HG03558 (cell line): Measurements from ENCODE around the gene ASIC4.

Experiments
- ATAC-seq: cut with Tn5 transposase; IDR thresholded peaks from one replicate; pipeline ENCODE4 v1.9.1; 2021; ENCODE audit warnings: moderate number of reproducible peaks; ENCODE audit not compliant: unreplicated experiment; ENCODE audit errors: extremely low read depth

Gene ASIC4

DNA sequence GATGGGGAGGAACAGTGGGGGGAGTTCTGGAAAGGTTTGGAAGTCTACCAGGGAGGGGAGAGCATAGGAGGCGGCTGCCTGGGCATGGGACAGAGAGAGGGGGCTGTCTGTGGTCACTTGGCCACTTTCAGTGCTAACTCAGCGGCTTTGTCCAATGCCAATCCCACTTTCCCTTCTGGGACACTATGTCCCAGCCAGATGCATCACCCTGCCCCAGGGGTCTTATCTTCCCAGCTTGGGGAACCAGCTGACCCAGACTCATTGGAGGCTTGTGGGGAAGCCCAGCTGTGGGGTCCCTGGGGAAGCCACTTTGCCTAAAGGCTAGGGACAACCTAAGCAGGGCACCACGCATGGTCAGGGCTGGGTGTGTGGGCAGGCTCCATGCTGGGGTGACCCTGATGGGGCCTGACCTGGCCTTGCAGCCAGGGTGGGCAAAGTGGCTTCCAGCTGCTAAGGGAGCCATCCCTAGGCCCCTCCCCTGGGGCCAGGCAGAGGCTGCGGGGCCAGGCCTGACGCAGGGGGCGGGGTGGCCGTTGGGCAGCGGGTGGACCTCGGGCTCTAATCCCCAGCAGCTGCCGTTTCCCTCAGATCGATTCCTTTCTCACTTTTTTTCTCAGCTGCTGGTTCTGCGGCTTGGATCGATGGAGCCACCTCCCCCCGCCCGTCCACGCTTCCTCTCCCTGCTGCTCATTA lies 1.6 kb upstream of the ASIC4 start:
- ATAC-seq: no peak

DNA sequence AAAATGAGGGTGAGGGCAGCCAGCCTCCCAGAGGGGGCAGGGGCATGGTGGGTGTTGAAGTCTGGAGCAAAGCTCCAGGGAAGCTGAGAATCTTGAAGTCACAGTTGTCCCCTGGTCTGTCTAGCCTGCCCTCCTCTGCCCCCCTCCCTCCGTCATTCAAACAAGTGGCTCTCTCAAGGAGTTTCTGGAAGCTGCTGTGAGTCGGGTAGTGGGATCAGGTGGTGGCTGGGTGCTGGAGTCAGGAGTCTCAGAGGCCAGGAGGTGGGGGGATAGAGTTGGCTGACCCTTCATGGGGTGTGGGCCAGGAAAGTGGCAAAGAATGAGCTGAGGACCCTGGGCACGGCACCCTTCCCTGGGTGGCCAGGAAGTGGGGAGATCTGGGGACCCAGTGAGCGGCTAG lies 495 bp upstream of the ASIC4 start:
- no peak for ATAC-seq

DNA sequence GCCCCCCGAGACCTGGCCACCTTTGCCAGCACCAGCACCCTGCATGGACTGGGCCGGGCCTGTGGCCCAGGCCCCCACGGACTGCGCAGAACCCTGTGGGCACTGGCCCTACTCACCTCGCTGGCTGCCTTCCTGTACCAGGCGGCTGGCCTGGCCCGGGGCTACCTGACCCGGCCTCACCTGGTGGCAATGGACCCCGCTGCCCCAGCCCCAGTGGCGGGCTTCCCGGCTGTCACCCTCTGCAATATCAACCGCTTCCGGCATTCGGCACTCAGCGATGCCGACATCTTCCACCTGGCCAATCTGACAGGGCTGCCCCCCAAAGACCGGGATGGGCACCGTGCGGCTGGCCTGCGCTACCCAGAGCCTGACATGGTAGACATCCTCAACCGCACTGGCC lies 554 bp downstream of the ASIC4 start:
- no peak for ATAC-seq

DNA sequence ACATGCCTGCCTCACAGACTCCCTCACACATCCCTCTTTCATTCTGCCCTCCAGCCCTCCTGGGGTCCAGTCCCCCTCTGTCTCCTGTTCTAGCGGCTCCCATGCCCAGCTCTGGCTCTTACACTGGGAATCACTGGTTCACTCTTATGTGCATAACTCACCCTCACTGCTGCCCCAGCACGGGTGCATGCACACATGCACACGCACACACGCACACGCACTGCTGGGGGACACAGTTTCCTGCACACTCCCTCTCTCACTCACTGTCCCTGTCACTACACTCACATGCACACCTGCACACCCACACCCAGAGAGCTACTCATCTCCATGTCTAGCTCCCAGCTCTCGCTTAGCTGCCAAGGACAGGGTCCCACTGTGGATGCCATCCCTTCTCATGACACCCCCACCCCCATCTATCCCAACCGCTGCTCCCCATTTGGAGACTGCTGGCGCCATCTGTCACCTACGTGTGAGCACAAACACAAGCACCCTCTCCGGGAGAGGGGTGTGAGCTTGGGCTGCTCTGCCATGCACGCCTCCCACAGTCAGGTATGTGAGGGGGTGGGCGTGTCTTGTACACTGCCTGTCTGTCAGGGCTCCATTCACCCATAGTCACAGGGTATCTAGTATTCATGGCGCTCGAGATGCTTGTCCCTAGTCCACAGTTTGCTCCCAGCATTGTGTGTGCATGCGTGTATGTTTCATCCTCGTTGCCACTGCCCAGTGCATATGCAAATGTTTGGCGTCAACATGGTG lies 1.8 kb downstream of the ASIC4 start:
- no peak for ATAC-seq

DNA sequence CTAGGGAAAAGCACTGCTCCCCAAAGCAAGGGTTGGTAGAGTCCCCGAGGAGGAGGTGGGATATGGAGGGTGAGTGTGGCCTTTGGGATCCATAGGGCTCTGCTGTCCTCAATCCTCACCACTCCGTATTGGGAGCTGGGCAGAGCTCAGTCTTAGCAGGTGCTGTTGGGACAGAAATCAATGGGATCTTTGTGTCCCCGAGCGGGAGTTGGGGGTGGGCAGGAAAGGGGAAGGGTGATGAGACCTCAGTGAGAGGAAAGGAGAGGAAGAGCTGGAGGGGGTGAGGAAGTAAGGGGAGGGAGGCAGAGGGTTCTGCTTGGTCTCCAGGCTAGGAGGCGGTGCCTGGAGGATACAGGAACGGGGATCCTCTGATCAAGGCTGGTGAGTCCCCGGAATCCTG lies 2.6 kb downstream of the ASIC4 start:
- ATAC-seq: no peak

DNA sequence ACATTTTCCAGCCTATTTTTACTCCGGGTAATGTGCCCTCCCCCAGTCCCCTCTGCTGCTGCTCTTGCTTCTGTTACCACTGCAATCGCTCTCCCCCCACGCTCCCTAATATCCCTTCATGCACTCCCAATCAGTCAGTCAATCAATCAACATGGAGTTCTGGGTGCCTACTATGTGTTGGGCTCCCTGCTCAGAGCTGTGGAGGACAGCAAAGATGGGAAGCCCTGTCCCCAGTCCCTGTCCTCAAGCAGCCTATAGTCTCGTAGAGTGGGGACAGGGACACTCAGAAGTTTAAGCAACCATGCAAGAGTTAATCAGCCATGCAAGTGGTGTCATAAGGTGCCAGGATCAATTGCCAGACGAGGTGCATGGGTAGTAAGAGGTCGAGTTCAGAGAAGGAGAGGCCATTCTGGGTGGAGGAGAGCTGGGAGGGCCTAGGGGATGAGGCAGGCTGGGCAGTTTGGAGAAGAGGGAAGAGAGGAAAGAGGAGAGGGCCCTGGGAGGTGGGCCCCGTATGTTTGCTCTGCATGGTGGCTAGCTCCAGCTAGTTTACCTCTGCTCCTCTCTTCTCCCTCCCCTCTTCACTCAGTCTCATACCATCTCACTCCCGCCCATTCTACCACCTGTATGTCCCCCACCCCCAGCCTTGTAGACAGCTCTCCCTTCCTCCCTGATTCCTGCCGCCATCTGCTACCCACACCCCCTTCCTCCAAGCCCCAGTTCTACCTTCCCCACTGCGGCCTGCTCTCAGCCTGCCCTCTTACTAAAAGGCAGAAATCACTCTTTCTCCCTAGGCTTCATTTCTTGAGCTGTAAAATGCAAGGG lies 3.9 kb downstream of the ASIC4 start:
- ATAC-seq: no peak

DNA sequence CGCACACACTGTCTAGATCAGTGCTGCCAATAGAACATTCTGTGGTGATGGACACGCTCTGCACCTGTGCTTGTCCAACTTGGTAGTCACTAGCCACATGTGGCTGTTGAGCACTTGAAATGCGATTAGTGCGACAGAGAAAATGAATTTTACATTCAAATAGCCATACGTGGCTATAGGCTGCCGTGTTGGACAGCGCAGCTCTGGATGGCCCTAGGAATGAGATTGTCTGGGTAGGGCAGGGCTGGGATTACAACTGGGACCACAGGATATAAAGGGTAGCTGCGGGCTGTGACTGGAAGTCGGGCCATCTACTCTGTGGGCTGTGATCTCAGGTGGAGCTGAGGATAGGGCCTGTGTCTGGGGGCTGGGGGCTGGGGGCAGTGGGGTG lies 5.2 kb downstream of the ASIC4 start:
- no peak for ATAC-seq

DNA sequence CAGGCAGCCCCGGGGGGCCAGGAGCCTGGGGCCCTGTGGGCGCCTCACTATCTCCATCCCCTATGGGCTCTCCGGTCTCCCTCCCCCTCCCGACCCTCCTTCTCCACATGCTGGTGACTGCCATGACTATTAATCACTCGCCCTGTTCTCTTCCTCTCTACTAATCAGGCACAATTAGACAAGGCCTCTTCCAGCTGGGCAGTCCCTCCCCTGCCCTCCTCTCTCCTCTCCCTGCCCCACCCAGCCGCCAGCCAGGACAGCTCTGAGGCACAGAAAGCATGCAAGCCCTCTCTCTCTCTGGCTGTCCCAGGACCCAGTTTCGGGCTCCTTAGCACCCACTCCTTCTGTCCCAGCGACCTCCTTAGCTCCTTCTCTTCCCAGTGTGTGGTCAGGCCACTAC lies 5.8 kb downstream of the ASIC4 start:
- no peak for ATAC-seq

DNA sequence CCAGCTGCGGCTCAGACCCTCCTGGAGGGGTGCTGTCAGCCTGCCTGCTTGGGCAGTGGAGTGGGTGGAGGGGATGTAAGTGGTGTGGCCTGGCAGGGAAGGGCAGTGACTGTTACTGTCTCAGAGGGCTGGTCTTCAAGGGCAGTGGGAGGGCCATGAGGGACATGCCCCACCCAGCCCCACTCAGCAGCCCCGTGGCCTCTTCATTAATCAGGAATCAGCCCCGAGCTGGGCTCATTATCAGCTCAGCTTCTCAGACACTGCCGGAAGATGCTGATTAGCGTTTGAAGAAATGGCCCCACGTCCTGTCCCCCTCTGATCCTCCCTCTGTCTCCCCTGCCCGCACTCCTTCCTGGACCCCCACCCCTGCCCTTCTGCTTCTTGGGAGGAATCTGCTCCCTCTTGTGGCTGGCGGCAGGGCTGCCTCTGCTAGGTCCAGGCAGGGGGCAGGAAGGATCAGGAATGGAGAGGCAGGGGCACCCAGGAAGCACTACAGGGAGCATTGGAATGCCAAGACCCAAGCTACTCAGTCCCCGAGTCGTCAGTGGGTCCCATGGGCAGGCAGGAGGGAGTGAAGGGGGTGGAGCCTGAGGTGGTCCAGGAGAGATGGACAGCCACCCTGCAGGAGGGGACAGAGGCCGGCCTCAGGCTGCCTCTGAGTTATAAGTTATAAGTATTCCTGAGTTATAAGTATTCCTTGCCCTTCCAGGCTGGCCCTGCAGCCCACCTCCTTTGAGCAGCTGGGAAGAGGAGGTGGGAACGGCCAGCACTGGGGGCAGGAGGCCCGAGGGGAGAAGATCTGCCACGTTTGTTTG lies 7.0 kb downstream of the ASIC4 start:
- ATAC-seq: no peak

DNA sequence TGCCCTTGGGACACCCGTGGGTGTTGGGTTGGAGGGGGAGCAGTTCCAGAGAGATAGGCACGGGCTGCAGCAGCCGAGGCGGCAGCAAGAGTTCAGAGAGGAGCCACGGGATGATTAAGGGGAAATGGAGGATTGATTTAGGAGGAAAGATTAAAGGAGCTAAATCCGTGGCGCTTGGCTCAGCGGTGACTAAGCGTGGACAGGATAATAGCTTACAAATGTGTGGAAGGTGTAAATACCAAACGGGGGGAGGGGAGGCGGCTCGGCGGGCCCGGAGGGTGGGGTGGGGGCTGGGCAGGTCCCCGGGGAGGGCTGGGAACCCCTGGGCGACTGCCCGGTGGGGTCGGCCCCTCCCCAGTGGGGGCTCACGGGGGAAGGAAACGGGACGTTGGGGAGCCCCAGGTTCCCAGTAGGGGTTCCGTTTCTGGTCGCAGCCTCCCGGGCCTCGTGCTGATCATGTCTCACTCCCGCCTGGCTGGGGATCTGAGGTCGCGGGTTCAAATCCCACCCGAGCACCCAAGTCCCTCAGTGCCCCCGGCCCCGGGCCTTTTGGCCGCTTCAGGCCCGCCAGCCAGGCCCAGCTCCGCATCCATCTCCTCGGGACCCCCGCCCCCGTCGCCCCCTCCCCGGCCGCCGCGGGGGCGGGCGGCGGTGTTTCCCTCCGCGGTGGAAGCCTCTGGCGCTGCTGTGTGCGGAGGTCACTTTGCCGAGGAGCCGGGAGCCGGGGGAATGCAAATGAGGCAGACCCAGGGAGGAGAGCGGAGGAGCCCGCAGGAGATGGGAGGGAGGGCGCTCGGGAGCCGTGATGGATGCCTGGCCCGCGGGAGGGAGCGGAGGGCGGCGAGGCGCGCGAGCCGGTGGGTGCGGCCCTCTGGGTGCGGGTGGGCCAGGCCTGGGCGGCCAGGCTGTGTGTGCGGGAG lies 8.1 kb downstream of the ASIC4 start:
- no peak for ATAC-seq

DNA sequence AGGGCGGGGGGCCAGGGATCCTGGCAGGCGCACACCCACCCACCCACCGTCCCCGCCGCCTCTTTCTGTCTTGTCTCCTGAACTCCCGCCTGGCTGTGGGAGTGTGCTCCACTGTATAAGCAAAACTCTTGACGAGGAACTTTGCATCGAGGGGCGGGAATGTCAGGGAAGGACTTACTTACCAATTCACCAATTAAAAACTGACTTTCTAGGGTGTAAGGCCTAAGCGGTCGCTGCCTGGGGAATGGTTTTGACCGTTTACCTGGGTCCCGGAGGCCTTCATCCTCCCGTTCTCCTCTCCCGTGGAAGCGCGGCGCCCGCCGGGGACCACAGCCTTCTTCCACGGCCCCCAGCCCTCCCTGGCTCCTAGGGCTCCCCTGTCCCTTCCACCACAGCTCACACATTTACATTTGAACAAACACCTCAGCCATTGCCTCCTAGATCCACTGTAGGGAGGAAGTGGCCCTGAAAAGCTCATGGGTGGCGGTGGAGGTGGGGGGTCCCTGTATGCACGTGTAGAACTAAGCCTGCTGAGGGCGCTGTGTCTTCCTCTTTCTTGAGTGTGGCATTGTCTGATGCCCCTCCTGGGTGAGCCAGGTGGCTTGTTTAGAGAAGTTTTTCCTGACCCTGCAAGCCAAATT lies 8.9 kb downstream of the ASIC4 start:
- ATAC-seq: no peak

DNA sequence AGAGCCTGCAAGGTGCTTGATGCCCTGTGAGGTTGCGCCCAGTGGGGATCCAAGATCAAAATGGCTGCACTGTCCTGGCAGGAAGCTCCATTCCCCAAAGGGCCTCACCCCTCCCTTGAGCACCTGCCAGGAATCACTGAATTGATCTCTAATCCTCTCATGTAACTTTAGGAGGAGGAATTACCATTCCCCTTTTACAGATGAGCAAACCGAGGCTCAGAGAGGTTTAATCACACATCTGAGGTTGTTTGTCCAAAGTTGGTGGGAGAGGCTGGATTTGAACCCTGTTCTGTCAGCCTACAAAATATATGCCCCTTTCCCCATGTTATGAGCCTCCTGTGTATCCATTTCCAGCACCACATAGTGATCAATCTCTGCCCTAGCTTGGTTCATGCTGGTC lies 10.5 kb downstream of the ASIC4 start:
- ATAC-seq: no peak

DNA sequence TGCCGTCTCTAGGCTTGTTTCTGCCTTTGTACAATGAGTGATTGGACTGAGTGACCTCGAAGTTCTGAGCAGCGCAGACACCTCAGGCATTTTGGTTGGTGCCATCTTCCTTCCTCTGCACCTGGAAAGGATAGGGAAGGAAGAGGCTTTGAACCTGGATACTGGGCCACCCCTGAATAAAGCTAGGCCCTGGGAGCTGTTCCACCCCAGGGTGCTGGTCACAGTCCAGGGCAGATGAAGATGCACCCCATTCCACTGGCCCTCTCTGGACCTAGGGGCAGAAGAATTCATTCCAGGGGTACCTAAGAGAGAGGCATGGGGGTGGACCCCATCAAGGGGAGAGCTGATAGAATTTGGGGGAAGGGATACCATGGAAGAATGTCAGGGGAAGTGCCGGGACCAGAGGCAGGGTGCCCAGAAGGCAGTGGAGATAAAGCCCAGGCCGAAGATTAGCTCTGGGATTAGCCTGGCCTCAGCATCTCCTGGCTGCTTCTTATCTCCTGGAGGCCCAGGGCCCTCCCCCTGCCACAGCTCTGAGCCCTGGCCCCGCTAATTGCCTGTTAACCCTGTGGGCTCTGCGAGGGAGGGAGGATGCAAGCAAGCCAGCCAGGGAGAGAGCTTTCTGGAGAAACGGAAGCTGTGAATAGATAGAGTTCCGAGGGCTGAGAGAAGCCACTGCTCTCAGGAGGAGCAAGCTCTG lies 11.4 kb downstream of the ASIC4 start:
- no peak for ATAC-seq

DNA sequence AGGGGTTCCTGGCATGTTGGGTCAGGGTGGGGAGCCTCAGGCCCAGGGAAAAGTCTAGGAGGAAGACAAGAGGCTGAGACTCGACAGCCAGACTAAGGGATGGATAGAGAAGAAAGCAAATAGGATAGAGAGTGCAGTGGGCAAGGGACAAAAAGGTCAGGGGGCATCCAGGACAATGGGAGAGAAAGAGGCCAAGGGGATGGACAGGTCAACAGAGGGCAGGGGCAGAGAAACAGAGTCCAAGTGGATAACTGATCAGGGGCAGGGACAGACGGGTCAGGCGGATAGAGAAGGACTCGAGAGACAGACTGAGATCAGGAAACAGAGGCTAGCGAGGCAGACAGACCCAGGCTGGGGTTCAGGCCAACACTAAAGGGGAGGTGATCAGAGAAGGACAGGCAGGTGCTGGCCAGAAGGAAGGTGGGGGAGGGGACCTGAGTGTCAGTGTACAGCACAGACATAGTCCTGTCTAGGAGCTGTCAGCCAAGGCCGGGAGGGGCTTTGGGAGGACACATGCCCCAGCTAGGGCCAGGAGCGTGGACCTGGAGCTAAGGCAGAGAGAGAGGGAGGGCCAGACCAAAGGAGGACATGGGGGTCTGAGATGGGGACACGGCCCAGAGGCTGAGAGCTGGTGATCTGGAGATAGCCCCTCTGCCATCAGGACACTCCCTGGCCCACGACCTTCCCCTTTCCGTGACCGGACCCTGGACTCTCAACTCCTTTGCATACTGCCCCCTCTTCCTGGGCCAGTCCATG lies 12.2 kb downstream of the ASIC4 start:
- no peak for ATAC-seq

DNA sequence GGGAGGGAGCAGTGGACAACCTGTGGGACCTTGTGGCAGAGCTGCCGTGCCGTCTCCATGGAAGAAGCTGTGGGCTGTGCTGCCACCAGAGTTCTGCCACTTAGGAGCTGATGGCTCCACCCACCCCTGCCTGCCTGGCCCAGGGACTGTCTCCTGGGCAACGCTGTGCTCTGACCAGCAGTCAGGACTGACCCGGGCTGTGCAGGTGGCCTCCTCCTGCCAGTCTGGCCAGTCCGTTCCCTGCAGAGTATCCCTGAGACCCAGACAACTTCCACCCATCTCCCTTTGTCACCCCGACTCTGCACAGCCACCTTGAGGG lies 12.8 kb downstream of the ASIC4 start:
- no peak for ATAC-seq

DNA sequence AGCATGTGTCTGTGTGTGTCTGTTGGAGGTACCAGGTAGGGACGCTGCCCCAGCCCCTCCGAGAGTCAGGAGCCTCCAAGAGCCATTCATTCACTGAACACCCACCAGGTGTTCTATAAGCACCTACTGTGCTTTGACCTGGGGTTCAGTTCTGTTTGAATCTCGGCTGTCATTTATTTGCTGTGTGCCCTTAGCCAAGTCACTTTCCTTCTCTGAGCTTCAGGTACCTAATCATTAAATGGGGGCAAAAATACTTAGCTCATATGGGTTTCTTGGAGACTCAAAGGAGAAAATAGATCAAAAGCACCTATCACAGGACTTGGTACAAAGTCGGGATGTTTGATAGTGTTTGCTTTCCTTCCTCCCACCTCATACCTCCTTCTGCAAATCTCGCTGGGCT lies 13.2 kb downstream of the ASIC4 start:
- ATAC-seq: no peak

DNA sequence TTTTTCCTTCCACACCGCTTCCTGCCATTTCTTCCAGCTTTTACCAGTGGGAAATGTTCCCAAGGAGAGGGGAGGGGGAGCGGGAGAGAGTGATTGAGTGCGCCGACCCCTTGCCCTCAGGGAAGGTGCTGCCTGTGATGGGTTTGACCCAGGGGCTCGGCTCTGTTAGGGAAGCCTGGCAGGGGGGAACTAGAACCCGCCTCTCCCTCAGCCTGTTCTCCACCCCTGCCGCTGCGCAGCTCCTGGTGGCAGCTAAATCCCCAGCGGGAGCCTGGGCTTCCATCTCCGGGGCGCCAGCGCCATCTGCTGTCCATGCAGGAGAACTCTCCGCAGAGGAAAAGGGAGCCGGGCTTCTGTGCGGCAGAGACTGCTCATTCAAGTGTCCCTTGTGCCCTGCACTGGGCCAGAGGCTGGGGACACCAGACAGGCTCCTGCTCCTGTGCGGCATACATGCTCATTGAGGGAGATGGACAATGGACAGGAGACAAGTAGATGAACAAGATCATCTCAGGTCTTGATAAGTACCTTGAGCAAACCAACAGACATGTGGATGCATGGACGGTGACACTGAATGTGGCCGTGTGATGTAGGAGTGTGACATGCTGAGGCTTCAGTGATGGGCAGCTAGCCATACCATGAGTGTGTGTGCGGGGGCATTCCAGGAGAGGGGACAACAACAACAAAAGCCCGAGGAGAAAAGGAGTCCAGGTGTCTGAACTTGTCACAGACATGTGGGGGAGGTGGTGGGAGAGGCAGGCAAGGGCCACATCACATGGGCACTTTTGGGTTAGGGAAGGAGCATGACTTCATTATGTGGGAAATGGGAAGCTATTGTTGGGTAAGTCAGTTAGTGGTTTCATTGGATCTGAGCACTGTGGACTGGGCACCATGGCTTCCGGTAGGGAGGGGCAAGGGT lies 16.0 kb downstream of the ASIC4 start:
- ATAC-seq: peak; percentile 85
